ENCODE data around the gene PDE2A. TPM values are rescaled to one million over a fixed set of nuclear protein-coding genes. Genes with fewer than 3 reads are reported as not detected.

Gene PDE2A
- total RNA-seq, 1 experiment from 2014 or later, result 3.7 TPM

GRCh38 chr11:72623052-72623451 is 51.2 kb downstream of the PDE2A start (continued):
- TF ChIP-seq HMGA2 (CRISPR knock-in tag; IDR thresholded peaks at IDR 0.05) (no peak), NFATC4 (CRISPR knock-in tag; IDR thresholded peaks at IDR 0.05) (no peak), FOXK1 (CRISPR knock-in tag; IDR thresholded peaks at IDR 0.05) (no peak)

DNA sequence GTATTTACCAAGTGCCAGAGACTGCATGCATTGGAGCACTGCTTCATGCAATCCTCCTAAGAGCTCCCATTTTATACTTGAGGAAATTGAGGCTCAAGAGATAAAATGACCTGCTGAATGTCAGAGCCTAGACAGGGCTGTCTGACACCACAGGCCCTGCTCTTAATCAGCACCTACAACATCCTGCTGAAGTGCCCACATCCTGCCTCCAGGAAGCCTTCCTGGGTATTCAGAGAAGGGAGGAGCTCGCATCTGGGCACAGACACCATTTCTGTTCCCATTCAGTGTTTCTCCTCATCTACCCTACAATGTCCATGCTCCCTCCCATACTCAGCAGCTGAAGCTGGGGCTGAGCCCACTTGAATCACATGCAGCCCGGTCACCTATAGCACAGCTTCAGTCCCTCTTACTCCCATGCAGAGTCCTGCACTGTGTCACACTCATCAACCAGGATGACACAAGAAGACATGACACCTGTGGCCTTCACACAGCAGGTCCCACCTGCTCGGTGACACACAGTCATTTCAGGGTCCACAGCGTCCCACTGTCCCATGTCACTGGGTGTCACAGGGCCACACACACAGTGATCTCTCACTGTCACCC is 53.1 kb downstream of the PDE2A start:
- no peaks in the 10 kb centered on the region for H3K9me3 Mint-ChIP-seq
- DNase-seq (ENCODE audit: low spot score) (no peak), ATAC-seq (no peak)
- H3K4me1 Mint-ChIP-seq, result peaks cover 14% of the 10 kb centered on the region
- TF ChIP-seq EMX1 (CRISPR knock-in tag; IDR thresholded peaks at IDR 0.05), result no peak
- no peak for TF ChIP-seq ERG (CRISPR knock-in tag; IDR thresholded peaks at IDR 0.05)
- no peak for TF ChIP-seq ZNF425 (CRISPR knock-in tag; conservative IDR thresholded peaks at IDR 0.05)
- TF ChIP-seq SMAD4 (CRISPR knock-in tag; IDR thresholded peaks at IDR 0.05), result no peak
- no peak for TF ChIP-seq ZNF219 (CRISPR knock-in tag; IDR thresholded peaks at IDR 0.05; ENCODE audit: borderline replicate concordance)
- TF ChIP-seq, protein P1, sequence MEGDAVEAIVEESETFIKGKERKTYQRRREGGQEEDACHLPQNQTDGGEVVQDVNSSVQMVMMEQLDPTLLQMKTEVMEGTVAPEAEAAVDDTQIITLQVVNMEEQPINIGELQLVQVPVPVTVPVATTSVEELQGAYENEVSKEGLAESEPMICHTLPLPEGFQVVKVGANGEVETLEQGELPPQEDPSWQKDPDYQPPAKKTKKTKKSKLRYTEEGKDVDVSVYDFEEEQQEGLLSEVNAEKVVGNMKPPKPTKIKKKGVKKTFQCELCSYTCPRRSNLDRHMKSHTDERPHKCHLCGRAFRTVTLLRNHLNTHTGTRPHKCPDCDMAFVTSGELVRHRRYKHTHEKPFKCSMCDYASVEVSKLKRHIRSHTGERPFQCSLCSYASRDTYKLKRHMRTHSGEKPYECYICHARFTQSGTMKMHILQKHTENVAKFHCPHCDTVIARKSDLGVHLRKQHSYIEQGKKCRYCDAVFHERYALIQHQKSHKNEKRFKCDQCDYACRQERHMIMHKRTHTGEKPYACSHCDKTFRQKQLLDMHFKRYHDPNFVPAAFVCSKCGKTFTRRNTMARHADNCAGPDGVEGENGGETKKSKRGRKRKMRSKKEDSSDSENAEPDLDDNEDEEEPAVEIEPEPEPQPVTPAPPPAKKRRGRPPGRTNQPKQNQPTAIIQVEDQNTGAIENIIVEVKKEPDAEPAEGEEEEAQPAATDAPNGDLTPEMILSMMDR (IDR thresholded peaks at IDR 0.05), result no peak
- no peak for TF ChIP-seq MYBL2 (CRISPR knock-in tag; IDR thresholded peaks at IDR 0.05)
- no peak for TF ChIP-seq AFF4 (CRISPR knock-in tag; IDR thresholded peaks at IDR 0.05; ENCODE audit: borderline replicate concordance)
- TF ChIP-seq KAT7 (CRISPR knock-in tag; IDR thresholded peaks at IDR 0.05; ENCODE audit: borderline replicate concordance), result no peak
- TF ChIP-seq, protein P2, sequence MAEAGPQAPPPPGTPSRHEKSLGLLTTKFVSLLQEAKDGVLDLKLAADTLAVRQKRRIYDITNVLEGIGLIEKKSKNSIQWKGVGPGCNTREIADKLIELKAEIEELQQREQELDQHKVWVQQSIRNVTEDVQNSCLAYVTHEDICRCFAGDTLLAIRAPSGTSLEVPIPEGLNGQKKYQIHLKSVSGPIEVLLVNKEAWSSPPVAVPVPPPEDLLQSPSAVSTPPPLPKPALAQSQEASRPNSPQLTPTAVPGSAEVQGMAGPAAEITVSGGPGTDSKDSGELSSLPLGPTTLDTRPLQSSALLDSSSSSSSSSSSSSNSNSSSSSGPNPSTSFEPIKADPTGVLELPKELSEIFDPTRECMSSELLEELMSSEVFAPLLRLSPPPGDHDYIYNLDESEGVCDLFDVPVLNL (CRISPR knock-in tag; IDR thresholded peaks at IDR 0.05; ENCODE audit: borderline replicate concordance, low read depth), result no peak
- TF ChIP-seq PRRX2 (CRISPR knock-in tag; IDR thresholded peaks at IDR 0.05), result no peak
- TF ChIP-seq HMGXB4 (CRISPR knock-in tag; IDR thresholded peaks at IDR 0.05), result no peak
- no peak for TF ChIP-seq ZNF232 (CRISPR knock-in tag; IDR thresholded peaks at IDR 0.05)
- POLR2A ChIA-PET, result no interaction called here
- no peak overlapping the region for H3K27ac Mint-ChIP-seq
- H3K4me3 Mint-ChIP-seq, result no peak overlapping the region
- no peaks in the 10 kb centered on the region for H3K36me3 Mint-ChIP-seq
- peaks cover 6% of the 10 kb centered on the region; the same call in 1 of the 2 replicates for H3K27me3 Mint-ChIP-seq (ENCODE audit: low read depth)
- CTCF ChIA-PET, result interaction anchor here (0.6 to 2.4 kb wide), 6 partner anchors 12 to 150 kb away, joined by 3 to 15 read pairs (median 11); no protein-coding TSS in a partner anchor

Measured in WTC11 (cell line).